Measurements from ENCODE around the gene PLCL1.

Gene PLCL1

DNA sequence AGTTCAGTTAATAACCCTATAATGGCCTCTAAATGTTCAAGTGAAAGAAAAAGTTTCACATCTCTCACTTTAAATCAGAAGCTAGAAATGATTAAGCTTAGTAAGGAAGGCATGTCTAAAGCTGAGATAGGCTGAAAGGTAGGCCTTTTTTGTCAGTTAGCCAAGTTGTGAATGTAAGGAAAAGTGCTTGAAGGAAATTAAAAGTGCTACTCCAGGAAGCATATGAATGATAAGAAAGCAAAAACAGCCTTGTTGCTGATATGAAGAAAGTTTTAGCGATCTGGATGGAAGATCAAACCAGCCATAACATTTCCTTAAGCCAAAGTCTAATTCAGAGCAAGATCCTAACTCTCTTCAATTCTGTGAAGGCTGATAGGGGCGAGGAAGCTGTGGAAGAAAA is 10.1 kb downstream of the PLCL1 start:
- TF ChIP-seq ZC3H10 (CRISPR knock-in tag; IDR thresholded peaks at IDR 0.05) (no peak), TSHZ2 (CRISPR knock-in tag; IDR thresholded peaks at IDR 0.05) (no peak), TCF4 (CRISPR knock-in tag; IDR thresholded peaks at IDR 0.05; ENCODE audit: borderline replicate concordance) (no peak), CSDC2 (CRISPR knock-in tag; IDR thresholded peaks at IDR 0.05) (no peak), ZNF565 (CRISPR knock-in tag; conservative IDR thresholded peaks at IDR 0.05; ENCODE audit: low read depth) (no peak), BACH2 (CRISPR knock-in tag; IDR thresholded peaks at IDR 0.05; ENCODE audit: borderline replicate concordance) (no peak), ZNF8 (CRISPR knock-in tag; IDR thresholded peaks at IDR 0.05) (no peak), GLIS3 (CRISPR knock-in tag; IDR thresholded peaks at IDR 0.05) (no peak), ZNF70 (CRISPR knock-in tag; IDR thresholded peaks at IDR 0.05) (no peak), RARB (CRISPR knock-in tag; IDR thresholded peaks at IDR 0.05) (no peak), ARNTL (CRISPR knock-in tag; IDR thresholded peaks at IDR 0.05; ENCODE audit: borderline replicate concordance, low read depth) (no peak)
- TF ChIP-seq, protein P1, sequence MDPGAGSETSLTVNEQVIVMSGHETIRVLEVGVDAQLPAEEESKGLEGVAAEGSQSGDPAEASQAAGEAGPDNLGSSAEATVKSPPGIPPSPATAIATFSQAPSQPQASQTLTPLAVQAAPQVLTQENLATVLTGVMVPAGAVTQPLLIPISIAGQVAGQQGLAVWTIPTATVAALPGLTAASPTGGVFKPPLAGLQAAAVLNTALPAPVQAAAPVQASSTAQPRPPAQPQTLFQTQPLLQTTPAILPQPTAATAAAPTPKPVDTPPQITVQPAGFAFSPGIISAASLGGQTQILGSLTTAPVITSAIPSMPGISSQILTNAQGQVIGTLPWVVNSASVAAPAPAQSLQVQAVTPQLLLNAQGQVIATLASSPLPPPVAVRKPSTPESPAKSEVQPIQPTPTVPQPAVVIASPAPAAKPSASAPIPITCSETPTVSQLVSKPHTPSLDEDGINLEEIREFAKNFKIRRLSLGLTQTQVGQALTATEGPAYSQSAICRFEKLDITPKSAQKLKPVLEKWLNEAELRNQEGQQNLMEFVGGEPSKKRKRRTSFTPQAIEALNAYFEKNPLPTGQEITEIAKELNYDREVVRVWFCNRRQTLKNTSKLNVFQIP (CRISPR knock-in tag; IDR thresholded peaks at IDR 0.05; ENCODE audit: borderline replicate concordance, low read depth) = no peak
- ATAC-seq = no peak

DNA sequence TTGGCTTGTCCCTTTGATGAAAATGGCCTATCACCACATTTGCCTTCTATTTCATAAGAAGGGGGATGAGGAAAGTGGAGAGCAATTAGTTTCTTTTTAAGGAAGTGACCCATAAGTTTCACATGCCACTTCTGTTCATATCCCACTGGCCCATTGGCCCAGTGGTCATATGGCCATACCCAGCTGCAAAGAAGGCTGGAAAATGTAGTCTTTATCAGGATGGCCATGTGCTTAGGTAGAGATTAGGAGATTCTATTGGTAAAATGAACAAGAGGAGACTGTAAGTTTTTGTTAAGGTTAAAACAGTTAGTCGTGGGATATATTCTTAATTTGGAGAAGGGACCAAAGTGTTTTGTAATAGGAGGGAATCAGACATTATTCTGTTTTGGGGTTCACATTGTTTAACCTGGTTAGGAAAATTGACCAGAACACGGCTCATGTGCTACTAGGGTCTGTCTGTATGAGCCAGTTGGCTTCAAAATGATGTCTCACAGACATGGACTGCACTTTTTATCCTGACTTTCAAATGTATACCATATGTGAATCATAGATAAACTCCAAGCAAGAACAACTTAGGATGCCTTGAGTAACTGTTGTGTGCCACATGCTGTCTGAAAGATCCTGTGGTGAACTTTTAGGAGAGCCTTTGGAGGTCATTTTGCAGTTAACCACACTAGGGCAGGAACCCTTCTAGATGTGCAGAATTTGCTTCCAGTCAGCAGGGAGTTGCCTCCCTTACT is 17.3 kb downstream of the PLCL1 start:
- TF ChIP-seq ZFP30 (CRISPR knock-in tag; IDR thresholded peaks at IDR 0.05) (no peak), ISL1 (CRISPR knock-in tag; IDR thresholded peaks at IDR 0.05) (no peak), OSR1 (CRISPR knock-in tag; IDR thresholded peaks at IDR 0.05) (no peak), RARB (CRISPR knock-in tag; IDR thresholded peaks at IDR 0.05) (no peak)
- TF ChIP-seq, protein P1 (CRISPR knock-in tag; IDR thresholded peaks at IDR 0.05; ENCODE audit: borderline replicate concordance, low read depth) = no peak
- peak; percentile 43; the same call in 1 of the 3 replicates for ATAC-seq

- TF ChIP-seq TSHZ2 (CRISPR knock-in tag; IDR thresholded peaks at IDR 0.05) = no peak
- TF ChIP-seq PATZ1 (CRISPR knock-in tag; IDR thresholded peaks at IDR 0.05; ENCODE audit: borderline replicate concordance) = no peak
- TF ChIP-seq, protein P1 (CRISPR knock-in tag; IDR thresholded peaks at IDR 0.05; ENCODE audit: borderline replicate concordance, low read depth) = no peak
- TF ChIP-seq, protein P2, sequence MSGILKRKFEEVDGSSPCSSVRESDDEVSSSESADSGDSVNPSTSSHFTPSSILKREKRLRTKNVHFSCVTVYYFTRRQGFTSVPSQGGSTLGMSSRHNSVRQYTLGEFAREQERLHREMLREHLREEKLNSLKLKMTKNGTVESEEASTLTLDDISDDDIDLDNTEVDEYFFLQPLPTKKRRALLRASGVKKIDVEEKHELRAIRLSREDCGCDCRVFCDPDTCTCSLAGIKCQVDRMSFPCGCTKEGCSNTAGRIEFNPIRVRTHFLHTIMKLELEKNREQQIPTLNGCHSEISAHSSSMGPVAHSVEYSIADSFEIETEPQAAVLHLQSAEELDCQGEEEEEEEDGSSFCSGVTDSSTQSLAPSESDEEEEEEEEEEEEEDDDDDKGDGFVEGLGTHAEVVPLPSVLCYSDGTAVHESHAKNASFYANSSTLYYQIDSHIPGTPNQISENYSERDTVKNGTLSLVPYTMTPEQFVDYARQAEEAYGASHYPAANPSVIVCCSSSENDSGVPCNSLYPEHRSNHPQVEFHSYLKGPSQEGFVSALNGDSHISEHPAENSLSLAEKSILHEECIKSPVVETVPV (CRISPR knock-in tag; IDR thresholded peaks at IDR 0.05) = no peak
- no peak for TF ChIP-seq ZFP3 (CRISPR knock-in tag; IDR thresholded peaks at IDR 0.05)
- no peak for TF ChIP-seq ZC3H10 (CRISPR knock-in tag; IDR thresholded peaks at IDR 0.05)
- no peak for TF ChIP-seq ZNF8 (CRISPR knock-in tag; IDR thresholded peaks at IDR 0.05)
- TF ChIP-seq TOX (CRISPR knock-in tag; IDR thresholded peaks at IDR 0.05; ENCODE audit: borderline replicate concordance) = no peak
- TF ChIP-seq ZNF70 (CRISPR knock-in tag; IDR thresholded peaks at IDR 0.05) = no peak
- no peak for TF ChIP-seq ISL1 (CRISPR knock-in tag; IDR thresholded peaks at IDR 0.05)
- no peak for TF ChIP-seq ZNF565 (CRISPR knock-in tag; conservative IDR thresholded peaks at IDR 0.05; ENCODE audit: low read depth)
- no peak for TF ChIP-seq ZFP30 (CRISPR knock-in tag; IDR thresholded peaks at IDR 0.05)
- TF ChIP-seq TCF4 (CRISPR knock-in tag; IDR thresholded peaks at IDR 0.05; ENCODE audit: borderline replicate concordance) = no peak
- ATAC-seq = no peak
Measured at GRCh38 chr2:197822333-197822732, 17.9 kb downstream of the PLCL1 start.

All from SK-N-SH treated with all-trans-retinoic acid at 6 μM for 48 hours (cell line).